SU-DHL-6 (cell line): ENCODE measurements around the gene FAM227B.

Experiments used
- H2AFZ ChIP-seq: fragments of 200-600 bp; sonication (generic); 2 replicates; pipeline ENCODE4 v1.6.1; 2014; ENCODE audit warnings: low read depth, mild to moderate bottlenecking, moderate library complexity, mixed read lengths, antibody characterized with exemption, low read length; ENCODE audit not compliant: severe bottlenecking
- H3F3A ChIP-seq: fragments of 200-600 bp; shearing (Covaris generic); 2 replicates; pipeline ENCODE4 v1.6.0; 2016; ENCODE audit warnings: antibody characterized with exemption, mild to moderate bottlenecking; ENCODE audit not compliant: insufficient read depth
- H3K27ac ChIP-seq: fragments of 200-600 bp; sonication (generic); 2 replicates; pipeline ENCODE4 v1.5.1; 2016; ENCODE audit warnings: low read depth, mild to moderate bottlenecking, low read length, moderate library complexity, mixed read lengths
- H3K27me3 ChIP-seq: fragments of 200-600 bp; sonication (generic), shearing (Covaris generic); 2 replicates; pipeline ENCODE4 v1.6.0; 2014; ENCODE audit warnings: mild to moderate bottlenecking, low read length
- H3K36me3 ChIP-seq: fragments of 200-600 bp; sonication (generic); 2 replicates; pipeline ENCODE4 v1.6.1; 2014; ENCODE audit warnings: mild to moderate bottlenecking, low read length, mixed read lengths
- H3K4me2 ChIP-seq: fragments of 300-600, 200-600 bp; shearing (Covaris generic), sonication (generic); 2 replicates; pipeline ENCODE4 v1.6.0; 2014; ENCODE audit warnings: low read length, low read depth, mild to moderate bottlenecking; ENCODE audit not compliant: poor library complexity, severe bottlenecking
- H3K4me3 ChIP-seq: fragments of 200-600 bp; sonication (generic); 2 replicates; pipeline ENCODE4 v1.5.1; 2014; ENCODE audit warnings: antibody characterized with exemption, low read length, mild to moderate bottlenecking, mixed read lengths; ENCODE audit not compliant: insufficient read depth, poor library complexity, severe bottlenecking
- H3K79me2 ChIP-seq: fragments of 200-600 bp; sonication (generic); 2 replicates; pipeline ENCODE4 v1.6.1; 2014; ENCODE audit warnings: mild to moderate bottlenecking, low read length, moderate library complexity; ENCODE audit not compliant: insufficient read depth
- H3K9ac ChIP-seq: fragments of 200-600 bp; sonication (generic); 2 replicates; pipeline ENCODE4 v1.7.0; 2014; ENCODE audit warnings: mild to moderate bottlenecking, low read length
- H3K9me2 ChIP-seq: fragments of 200-600 bp; sonication (generic); replicated peaks from 2 replicates; pipeline ENCODE4 v1.6.1; 2014; ENCODE audit warnings: low read length; ENCODE audit not compliant: insufficient read depth
- H3K9me3 ChIP-seq: fragments of 200-600 bp; sonication (generic); 2 replicates; pipeline ENCODE4 v1.6.1; 2014; ENCODE audit warnings: low read length, mixed read lengths; ENCODE audit not compliant: insufficient read depth
- H4K20me1 ChIP-seq: fragments of 200-600 bp; sonication (generic); 2 replicates; pipeline ENCODE4 v1.6.1; 2014; ENCODE audit warnings: low read depth, mild to moderate bottlenecking, antibody characterized with exemption, low read length, moderate library complexity, mixed read lengths
- EZH2phosphoT487 ChIP-seq: fragments of 200-600 bp; sonication (generic), shearing (Covaris generic); conservative IDR thresholded peaks from 2 replicates; pipeline ENCODE4 v1.6.1; 2018; ENCODE audit warnings: mild to moderate bottlenecking, antibody characterized with exemption, low read length, moderate library complexity, mixed read lengths
- TF ChIP-seq, protein P1 (sequence below): fragments of 200-600 bp; sonication (generic); IDR thresholded peaks from one replicate; pipeline ENCODE4 v1.5.1; 2017; ENCODE audit warnings: antibody characterized with exemption, mild to moderate bottlenecking, low read length, moderate library complexity; ENCODE audit not compliant: insufficient read depth, poor library complexity, severe bottlenecking

The FAM227B gene

DNA sequence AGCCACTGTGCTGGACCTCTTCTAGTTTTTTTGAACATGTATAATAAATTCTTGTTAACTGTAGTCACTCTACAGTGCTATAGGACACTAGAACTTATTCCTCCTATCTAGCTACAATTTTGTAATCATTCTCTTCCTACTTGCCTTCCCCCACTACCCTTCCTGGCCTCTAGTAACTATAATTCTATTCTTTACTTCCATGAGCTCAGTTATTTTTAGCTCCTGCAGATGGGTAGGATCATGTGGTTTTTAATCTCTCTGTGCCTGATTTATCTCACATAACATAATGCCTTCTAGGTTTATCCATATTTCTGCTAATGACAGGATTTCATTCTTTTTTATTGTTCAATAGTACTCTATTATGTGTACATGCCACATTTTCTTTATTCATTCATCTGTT, 310.7 kb downstream of the FAM227B start:
- Histone ChIP-seq H3K9ac (no peak overlapping the region), H3K4me2 (no peak overlapping the region)

GRCh38 chr15:49308686-49309085, 311.9 kb downstream of the FAM227B start:
- TF ChIP-seq, protein P1, sequence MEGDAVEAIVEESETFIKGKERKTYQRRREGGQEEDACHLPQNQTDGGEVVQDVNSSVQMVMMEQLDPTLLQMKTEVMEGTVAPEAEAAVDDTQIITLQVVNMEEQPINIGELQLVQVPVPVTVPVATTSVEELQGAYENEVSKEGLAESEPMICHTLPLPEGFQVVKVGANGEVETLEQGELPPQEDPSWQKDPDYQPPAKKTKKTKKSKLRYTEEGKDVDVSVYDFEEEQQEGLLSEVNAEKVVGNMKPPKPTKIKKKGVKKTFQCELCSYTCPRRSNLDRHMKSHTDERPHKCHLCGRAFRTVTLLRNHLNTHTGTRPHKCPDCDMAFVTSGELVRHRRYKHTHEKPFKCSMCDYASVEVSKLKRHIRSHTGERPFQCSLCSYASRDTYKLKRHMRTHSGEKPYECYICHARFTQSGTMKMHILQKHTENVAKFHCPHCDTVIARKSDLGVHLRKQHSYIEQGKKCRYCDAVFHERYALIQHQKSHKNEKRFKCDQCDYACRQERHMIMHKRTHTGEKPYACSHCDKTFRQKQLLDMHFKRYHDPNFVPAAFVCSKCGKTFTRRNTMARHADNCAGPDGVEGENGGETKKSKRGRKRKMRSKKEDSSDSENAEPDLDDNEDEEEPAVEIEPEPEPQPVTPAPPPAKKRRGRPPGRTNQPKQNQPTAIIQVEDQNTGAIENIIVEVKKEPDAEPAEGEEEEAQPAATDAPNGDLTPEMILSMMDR: no peak
- no peak for TF ChIP-seq EZH2phosphoT487
- Histone ChIP-seq H3F3A (no peaks in the 10 kb centered on the region), H3K9ac (no peak overlapping the region), H3K4me3 (no peak overlapping the region), H3K27ac (no peak overlapping the region), H3K9me2 (no peaks in the 10 kb centered on the region), H3K27me3 (no peaks in the 10 kb centered on the region), H3K9me3 (no peaks in the 10 kb centered on the region), H3K4me2 (no peak overlapping the region), H4K20me1 (no peaks in the 10 kb centered on the region), H3K36me3 (no peaks in the 10 kb centered on the region), H3K79me2 (no peaks in the 10 kb centered on the region), H2AFZ (no peak overlapping the region)

More for the DNA sequence above, 310.7 kb downstream of the FAM227B start:
- H3K79me2 ChIP-seq: no peaks in the 10 kb centered on the region
- H3F3A ChIP-seq: no peaks in the 10 kb centered on the region
- no peak overlapping the region for H3K27ac ChIP-seq
- H3K27me3 ChIP-seq: no peaks in the 10 kb centered on the region
- H3K36me3 ChIP-seq: no peaks in the 10 kb centered on the region
- no peak overlapping the region for H2AFZ ChIP-seq
- TF ChIP-seq, protein P1: no peak
- no peak for TF ChIP-seq EZH2phosphoT487
- no peaks in the 10 kb centered on the region for H3K9me3 ChIP-seq
- H4K20me1 ChIP-seq: no peaks in the 10 kb centered on the region
- H3K9me2 ChIP-seq: no peaks in the 10 kb centered on the region
- no peak overlapping the region for H3K4me3 ChIP-seq

- no peaks in the 10 kb centered on the region for H3K9me2 ChIP-seq
- H3K4me2 ChIP-seq: no peak overlapping the region
- no peak overlapping the region for H3K27ac ChIP-seq
- no peak overlapping the region for H3K4me3 ChIP-seq
- H4K20me1 ChIP-seq: no peaks in the 10 kb centered on the region
- no peaks in the 10 kb centered on the region for H3K79me2 ChIP-seq
- no peak overlapping the region for H3K9ac ChIP-seq
- H3K36me3 ChIP-seq: no peaks in the 10 kb centered on the region
- H3K9me3 ChIP-seq: no peaks in the 10 kb centered on the region
- no peaks in the 10 kb centered on the region for H3K27me3 ChIP-seq
- no peaks in the 10 kb centered on the region for H3F3A ChIP-seq
- no peak overlapping the region for H2AFZ ChIP-seq
- no peak for TF ChIP-seq EZH2phosphoT487
- TF ChIP-seq, protein P1: no peak
Observed at GRCh38 chr15:49306551-49306950, 314.1 kb downstream of the FAM227B start.
